ENCODE data around the gene PLD4.

DNA sequence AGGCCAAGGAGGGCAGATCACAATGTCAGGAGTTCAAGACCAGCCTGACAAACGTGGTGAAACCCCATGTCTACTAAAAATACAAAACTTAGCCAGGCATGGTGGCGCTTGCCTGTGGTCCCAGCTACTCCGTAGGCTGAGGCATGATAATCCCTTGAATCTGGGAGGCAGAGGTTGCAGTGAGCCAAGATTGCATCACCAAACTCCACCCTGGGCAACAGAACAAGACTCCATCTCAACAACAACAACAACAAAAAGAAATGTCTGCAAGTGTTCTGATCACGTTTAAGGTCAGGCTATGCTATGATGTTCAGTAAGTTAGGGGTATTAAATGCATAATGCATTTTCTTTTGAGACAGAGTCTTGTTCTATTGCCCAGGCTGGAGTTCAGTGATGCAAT, 6.7 kb upstream of the PLD4 start:
- no peak for TF ChIP-seq JUND (IDR thresholded peaks at IDR 0.05; ENCODE audit: low read length)
- TF ChIP-seq, protein P1, sequence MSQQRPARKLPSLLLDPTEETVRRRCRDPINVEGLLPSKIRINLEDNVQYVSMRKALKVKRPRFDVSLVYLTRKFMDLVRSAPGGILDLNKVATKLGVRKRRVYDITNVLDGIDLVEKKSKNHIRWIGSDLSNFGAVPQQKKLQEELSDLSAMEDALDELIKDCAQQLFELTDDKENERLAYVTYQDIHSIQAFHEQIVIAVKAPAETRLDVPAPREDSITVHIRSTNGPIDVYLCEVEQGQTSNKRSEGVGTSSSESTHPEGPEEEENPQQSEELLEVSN (IDR thresholded peaks at IDR 0.05), result no peak
- no peak for TF ChIP-seq GABPA (IDR thresholded peaks at IDR 0.05; ENCODE audit: borderline replicate concordance, insufficient read depth, low read length)
- no peak for TF ChIP-seq FOSL1 (IDR thresholded peaks at IDR 0.05; ENCODE audit: insufficient read depth, low read depth, low read length)
- no peak for TF ChIP-seq SUZ12 (IDR thresholded peaks at IDR 0.05; ENCODE audit: low read length)
- TF ChIP-seq POLR2AphosphoS5 (IDR thresholded peaks at IDR 0.05; ENCODE audit: low read depth, low read length), result no peak
- no peak for TF ChIP-seq POLR2A (IDR thresholded peaks at IDR 0.05; ENCODE audit: control extremely low read depth in 1 of 2, low read depth in 2 of 2, low read length in 2 of 2)
- TF ChIP-seq, protein P2, sequence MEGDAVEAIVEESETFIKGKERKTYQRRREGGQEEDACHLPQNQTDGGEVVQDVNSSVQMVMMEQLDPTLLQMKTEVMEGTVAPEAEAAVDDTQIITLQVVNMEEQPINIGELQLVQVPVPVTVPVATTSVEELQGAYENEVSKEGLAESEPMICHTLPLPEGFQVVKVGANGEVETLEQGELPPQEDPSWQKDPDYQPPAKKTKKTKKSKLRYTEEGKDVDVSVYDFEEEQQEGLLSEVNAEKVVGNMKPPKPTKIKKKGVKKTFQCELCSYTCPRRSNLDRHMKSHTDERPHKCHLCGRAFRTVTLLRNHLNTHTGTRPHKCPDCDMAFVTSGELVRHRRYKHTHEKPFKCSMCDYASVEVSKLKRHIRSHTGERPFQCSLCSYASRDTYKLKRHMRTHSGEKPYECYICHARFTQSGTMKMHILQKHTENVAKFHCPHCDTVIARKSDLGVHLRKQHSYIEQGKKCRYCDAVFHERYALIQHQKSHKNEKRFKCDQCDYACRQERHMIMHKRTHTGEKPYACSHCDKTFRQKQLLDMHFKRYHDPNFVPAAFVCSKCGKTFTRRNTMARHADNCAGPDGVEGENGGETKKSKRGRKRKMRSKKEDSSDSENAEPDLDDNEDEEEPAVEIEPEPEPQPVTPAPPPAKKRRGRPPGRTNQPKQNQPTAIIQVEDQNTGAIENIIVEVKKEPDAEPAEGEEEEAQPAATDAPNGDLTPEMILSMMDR (IDR thresholded peaks at IDR 0.05; ENCODE audit: control extremely low read depth in 1 of 3, insufficient read depth in 1 of 3, low read depth in 1 of 3, low read length in 3 of 3), result no peak
- TF ChIP-seq NRF1 (IDR thresholded peaks at IDR 0.05; ENCODE audit: low read depth, low read length), result no peak
- no peak for TF ChIP-seq YY1 (IDR thresholded peaks at IDR 0.05; ENCODE audit: low read depth, low read length)
- TF ChIP-seq RNF2 (IDR thresholded peaks at IDR 0.05; ENCODE audit: borderline replicate concordance, low read depth, low read length, missing control alignments, poor library complexity, severe bottlenecking), result no peak
- no peak for TF ChIP-seq ZNF274 (IDR thresholded peaks at IDR 0.05; ENCODE audit: borderline replicate concordance, extremely low read depth, low read length)

All from H1 (cell line).